ENCODE results near the gene FTSJ1. TPM values are rescaled to one million over a fixed set of nuclear protein-coding genes. Genes with fewer than 3 reads are reported as not detected.

FTSJ1 gene
- total and polyA plus RNA-seq, 8 donors: 19.6 to 92.8 (median 39.0) TPM

DNA sequence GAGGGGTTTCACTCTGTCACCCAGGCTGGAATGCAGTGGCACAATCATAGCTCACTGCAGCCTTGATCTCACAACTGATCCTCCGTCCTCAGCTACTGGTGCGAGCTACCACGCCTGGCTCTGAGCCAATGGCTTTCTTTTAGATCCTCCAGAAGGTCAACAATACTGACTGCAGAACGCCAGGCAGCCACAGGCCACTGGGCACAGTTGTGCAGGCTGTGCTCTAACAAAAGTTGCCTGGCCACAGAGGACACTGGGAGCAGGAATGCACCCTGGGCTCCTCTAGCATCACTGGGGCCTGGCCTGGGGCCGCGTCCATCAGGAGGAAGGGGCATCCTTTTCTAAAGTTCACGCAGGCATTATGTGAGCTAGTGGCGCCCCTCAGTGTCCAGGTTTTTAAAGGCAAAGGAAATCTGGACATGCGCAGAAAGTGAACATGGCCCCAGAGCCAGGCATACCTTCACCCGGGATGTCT lies 17.9 kb downstream of the FTSJ1 start:
- Histone ChIP-seq H3K36me3 (no peaks in the 10 kb centered on the region), H3K4me1 (no peaks in the 10 kb centered on the region), H3K27me3 (no peaks in the 10 kb centered on the region), H3K4me3 (no peak overlapping the region), H3K27ac (no peak overlapping the region), H3K9me3 (peaks cover 0 to 18% (median 3%) of the 10 kb centered on the region in 4 donors)
- peak; percentile 47 to 58 for DNase-seq
- 11 to 43% (median 27%) methylated on average over 9 to 10 of the region's 10 CpGs for WGBS, 5 donors
- no peak for TF ChIP-seq POLR2A (IDR thresholded peaks at IDR 0.05)
- TF ChIP-seq, protein P1, sequence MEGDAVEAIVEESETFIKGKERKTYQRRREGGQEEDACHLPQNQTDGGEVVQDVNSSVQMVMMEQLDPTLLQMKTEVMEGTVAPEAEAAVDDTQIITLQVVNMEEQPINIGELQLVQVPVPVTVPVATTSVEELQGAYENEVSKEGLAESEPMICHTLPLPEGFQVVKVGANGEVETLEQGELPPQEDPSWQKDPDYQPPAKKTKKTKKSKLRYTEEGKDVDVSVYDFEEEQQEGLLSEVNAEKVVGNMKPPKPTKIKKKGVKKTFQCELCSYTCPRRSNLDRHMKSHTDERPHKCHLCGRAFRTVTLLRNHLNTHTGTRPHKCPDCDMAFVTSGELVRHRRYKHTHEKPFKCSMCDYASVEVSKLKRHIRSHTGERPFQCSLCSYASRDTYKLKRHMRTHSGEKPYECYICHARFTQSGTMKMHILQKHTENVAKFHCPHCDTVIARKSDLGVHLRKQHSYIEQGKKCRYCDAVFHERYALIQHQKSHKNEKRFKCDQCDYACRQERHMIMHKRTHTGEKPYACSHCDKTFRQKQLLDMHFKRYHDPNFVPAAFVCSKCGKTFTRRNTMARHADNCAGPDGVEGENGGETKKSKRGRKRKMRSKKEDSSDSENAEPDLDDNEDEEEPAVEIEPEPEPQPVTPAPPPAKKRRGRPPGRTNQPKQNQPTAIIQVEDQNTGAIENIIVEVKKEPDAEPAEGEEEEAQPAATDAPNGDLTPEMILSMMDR (IDR thresholded peaks at IDR 0.05): peak in 3 of 7 experiments; percentile 16 to 49 (median 41)
- intact Hi-C loops (cut with DNase I; ENCODE audit: low total_unique reads): no loop called here

DNA sequence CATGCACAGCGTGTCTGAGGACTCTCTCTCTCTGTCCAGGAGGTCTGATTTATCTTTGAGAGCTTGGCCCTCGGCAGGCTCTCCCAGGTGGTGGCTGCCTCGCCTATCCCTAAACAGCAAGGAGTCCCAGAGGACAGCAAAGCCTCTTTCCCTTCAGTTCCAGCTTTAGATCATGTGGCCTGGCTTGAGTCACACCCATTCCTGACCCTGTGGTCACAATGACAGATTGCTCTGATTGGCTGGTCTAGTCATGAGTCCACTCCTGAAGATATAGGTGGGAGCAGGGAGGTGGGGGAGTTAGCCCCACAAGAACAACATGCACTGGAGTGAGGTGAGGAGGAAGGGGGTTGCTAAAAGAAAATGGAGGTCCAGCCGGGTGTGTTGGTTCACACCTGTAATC lies 20.7 kb downstream of the FTSJ1 start:
- H3K27me3 ChIP-seq: no peaks in the 10 kb centered on the region
- H3K4me3 ChIP-seq: no peak overlapping the region
- no peaks in the 10 kb centered on the region for H3K36me3 ChIP-seq
- no peak for DNase-seq
- no peak overlapping the region for H3K27ac ChIP-seq
- WGBS, 5 donors: 50 to 96% (median 71%) methylated on average over 3 to 4 of the region's 4 CpGs
- H3K9me3 ChIP-seq: peaks cover 0 to 5% (median 0%) of the 10 kb centered on the region in 4 donors
- TF ChIP-seq, protein P1 (IDR thresholded peaks at IDR 0.05): no peak
- TF ChIP-seq POLR2A (IDR thresholded peaks at IDR 0.05) (no peak), POLR2AphosphoS5 (IDR thresholded peaks at IDR 0.05) (no peak), EP300 (IDR thresholded peaks at IDR 0.05) (no peak)
- no peaks in the 10 kb centered on the region for H3K4me1 ChIP-seq
- intact Hi-C loops (cut with DNase I; ENCODE audit: low total_unique reads): no loop called here

DNA sequence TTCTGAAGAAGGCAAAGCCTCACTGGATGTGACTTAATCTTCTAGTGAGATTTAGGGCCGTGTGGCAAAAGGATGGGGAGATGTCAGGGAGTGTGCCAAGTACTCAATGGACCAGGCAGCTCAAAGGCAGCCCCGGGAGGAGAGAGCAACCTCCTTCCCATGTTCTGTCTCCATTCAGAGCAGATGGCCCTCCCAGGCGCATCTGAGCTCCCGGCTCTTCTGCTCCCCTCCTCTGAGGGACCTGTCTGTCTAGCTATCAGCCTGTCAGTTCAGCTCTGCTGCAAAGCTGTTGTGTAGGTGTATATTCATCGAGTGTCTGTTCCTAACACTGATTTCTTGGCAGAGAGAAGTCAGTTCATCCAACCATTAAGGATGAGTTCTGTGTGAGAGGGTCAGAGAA lies 21.9 kb downstream of the FTSJ1 start:
- H3K9me3 ChIP-seq: peaks cover 0 to 5% (median 0%) of the 10 kb centered on the region in 4 donors
- WGBS, 5 donors: 52 to 80% (median 71%) methylated on average over 3 to 5 of the region's 5 CpGs
- H3K36me3 ChIP-seq: no peaks in the 10 kb centered on the region
- no peak overlapping the region for H3K27ac ChIP-seq
- no peak for DNase-seq
- H3K27me3 ChIP-seq: no peaks in the 10 kb centered on the region
- intact Hi-C loops (cut with DNase I; ENCODE audit: low total_unique reads): no loop called here
- no peaks in the 10 kb centered on the region for H3K4me1 ChIP-seq
- TF ChIP-seq POLR2AphosphoS5 (IDR thresholded peaks at IDR 0.05) (no peak), EP300 (IDR thresholded peaks at IDR 0.05) (no peak), POLR2A (IDR thresholded peaks at IDR 0.05) (no peak)
- TF ChIP-seq, protein P1 (IDR thresholded peaks at IDR 0.05): no peak
- H3K4me3 ChIP-seq: no peak overlapping the region

DNA sequence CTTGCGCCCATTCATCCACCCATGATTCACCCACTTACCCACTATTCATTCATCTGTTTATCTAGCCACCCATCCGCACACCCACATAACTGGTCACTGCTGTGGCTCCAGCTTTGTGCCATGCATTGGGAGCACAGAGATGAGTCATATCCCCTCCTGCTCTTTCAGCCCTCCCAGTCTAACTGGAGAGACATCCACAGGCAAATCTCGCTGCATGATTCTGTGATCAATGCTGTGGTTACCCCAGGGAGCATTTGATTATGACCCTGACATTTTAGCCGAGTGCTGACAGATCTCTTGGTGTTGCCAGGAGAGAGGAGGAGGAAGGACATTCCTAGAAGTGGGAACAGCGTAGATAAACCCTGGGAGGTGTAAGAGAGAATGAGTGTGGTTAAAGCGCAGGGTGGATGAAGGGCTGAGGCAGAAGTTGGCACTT lies 22.4 kb downstream of the FTSJ1 start:
- TF ChIP-seq EP300 (IDR thresholded peaks at IDR 0.05): no peak
- TF ChIP-seq POLR2AphosphoS5 (IDR thresholded peaks at IDR 0.05): no peak
- TF ChIP-seq POLR2A (IDR thresholded peaks at IDR 0.05): no peak
- TF ChIP-seq, protein P1 (IDR thresholded peaks at IDR 0.05): no peak
- no peak for DNase-seq
- Histone ChIP-seq H3K36me3 (no peaks in the 10 kb centered on the region), H3K9me3 (peaks cover 0 to 5% (median 0%) of the 10 kb centered on the region in 4 donors), H3K4me3 (no peak overlapping the region), H3K27me3 (no peaks in the 10 kb centered on the region), H3K4me1 (no peaks in the 10 kb centered on the region), H3K27ac (no peak overlapping the region)
- 64 to 73% (median 66%) methylated on average over 6 of the region's 6 CpGs for WGBS, 5 donors
- intact Hi-C loops (cut with DNase I; ENCODE audit: low total_unique reads): no loop called here

Data from stomach (tissue), 9 donors.